GM12873 (cell line): ENCODE measurements around the gene PIGQ.
A peak's percentile ranks its signal among the peaks of the same experiment; 100 is the strongest.

ENCODE experiments used
- TF ChIP-seq, protein P1 (sequence below): IDR thresholded peaks from 2 replicates; pipeline ENCODE4 v1.5.1; 2012; ENCODE audit warnings: low read depth, mild to moderate bottlenecking, moderate library complexity, low read length, control low read depth; ENCODE audit not compliant: insufficient read depth; ENCODE audit errors: missing control alignments

PIGQ gene

DNA sequence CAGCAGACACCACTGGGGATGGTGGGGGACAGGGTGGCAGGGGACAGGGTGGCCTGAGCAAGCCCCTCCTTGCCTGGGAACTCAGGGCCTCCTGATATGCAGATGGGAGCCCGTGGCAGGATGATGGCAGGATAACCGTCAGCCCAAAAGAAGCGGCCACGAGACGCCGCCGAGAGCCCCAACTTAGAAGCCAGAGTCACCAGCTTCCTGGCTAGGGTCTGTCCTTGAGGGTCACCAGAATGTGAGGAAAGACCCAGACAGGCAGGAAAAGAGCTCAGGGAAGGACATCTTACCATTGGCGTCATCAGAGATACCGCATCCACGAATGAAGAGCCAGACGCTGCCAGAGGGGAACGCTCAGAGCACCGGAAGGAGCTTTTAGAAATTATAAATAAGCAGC, 39.5 kb downstream of the PIGQ start:
- TF ChIP-seq, protein P1, sequence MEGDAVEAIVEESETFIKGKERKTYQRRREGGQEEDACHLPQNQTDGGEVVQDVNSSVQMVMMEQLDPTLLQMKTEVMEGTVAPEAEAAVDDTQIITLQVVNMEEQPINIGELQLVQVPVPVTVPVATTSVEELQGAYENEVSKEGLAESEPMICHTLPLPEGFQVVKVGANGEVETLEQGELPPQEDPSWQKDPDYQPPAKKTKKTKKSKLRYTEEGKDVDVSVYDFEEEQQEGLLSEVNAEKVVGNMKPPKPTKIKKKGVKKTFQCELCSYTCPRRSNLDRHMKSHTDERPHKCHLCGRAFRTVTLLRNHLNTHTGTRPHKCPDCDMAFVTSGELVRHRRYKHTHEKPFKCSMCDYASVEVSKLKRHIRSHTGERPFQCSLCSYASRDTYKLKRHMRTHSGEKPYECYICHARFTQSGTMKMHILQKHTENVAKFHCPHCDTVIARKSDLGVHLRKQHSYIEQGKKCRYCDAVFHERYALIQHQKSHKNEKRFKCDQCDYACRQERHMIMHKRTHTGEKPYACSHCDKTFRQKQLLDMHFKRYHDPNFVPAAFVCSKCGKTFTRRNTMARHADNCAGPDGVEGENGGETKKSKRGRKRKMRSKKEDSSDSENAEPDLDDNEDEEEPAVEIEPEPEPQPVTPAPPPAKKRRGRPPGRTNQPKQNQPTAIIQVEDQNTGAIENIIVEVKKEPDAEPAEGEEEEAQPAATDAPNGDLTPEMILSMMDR = no peak

DNA sequence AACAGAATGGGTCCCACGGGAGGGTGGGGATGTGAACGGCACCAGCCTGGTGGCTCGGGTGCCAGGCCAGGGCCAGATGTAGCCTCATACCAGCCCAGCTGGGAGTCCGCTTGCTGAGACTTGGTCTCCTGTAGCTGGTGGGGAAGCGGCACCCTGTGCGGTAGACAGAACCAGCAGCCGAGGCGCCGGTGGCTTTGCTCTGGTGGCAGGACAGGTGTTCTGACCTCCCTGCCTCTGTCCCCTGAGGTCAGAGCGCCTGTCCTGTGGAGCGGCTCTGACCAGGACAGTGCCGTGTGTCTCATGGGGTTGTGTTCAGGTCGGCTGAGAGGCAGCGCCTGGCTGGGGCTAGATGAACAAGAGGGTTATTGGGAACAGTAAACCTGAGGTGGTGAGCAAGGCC, 40.2 kb downstream of the PIGQ start:
- TF ChIP-seq, protein P1 = no peak

GRCh38 chr16:610513-611381, 41.0 kb downstream of the PIGQ start:
- TF ChIP-seq, protein P1 = peak; percentile 64

DNA sequence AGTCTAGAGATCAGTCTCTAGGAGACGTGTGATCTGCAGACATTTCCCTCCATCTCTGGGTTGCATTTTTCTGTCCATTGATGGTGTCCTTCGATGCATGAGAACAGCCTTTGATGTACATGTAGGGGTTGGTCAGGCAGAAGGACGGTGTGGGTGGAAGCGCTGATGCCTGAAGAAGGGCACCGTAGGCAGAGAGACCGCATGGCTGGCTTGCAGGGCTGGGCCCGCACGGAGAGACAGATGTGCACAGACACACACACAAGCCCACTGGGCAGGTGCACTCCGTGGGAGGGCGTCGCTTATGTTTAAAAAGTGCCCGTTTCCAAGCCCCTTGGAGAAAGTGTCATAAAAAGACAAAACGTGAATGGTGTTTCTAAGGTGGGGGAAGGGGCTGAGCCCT, 45.4 kb downstream of the PIGQ start:
- TF ChIP-seq, protein P1 = no peak

GRCh38 chr16:616733-617586, 47.2 kb downstream of the PIGQ start:
- TF ChIP-seq, protein P1 = no peak

DNA sequence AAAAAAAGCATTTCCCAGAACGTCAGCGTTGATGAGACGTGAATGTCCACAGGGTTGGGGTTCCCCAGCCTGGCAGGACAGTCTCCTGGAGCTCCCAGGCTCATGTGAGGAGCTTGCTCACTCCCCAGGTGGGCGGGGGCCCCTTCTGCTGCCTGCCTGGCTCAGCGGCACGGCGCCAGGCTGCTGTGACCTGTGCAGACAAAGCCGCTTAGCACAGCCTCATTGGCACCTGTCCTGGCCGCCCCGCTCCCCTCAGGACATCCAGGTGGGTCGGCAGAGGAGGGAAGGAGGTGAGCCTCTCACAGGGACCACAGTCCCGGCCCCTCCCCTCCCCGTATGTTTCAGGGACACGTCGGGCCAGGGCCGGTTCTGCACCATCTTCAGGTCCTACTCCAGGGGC, 48.1 kb downstream of the PIGQ start:
- TF ChIP-seq, protein P1 = no peak

DNA sequence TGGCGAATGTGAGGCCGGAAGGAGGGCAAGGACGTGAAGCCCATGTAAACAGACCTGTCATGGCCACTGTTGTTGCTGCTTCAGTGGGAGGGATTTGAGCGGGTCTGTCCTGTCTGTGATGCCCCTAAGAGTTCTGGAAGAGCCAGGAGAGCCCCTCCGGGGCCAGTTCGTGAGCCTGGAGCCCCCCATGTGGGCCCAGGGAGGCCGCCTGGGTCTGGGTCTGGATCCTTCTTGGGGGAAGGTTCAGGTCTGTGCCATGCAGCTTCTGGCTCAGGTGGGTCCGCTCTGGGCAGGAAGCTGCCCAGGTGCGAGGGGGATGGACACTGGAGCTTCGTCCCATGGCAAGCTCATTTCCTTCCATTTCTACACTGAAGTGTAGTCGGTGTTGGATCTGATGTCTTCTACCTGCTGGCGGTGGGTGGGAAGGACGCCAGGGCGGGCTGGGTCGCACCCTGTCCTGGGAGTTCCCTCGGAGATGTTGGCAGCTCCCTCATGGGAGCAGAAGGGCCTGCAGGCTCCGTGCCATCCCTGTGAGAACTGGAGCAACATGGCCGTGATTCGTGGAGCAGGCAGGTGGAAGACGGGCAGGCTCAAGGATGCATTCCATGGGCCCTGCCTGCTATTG, 49.8 kb downstream of the PIGQ start:
- TF ChIP-seq, protein P1 = no peak
